ENCODE measurements around the gene NLRP3. TPM values are rescaled to one million over a fixed set of nuclear protein-coding genes. Genes with fewer than 3 reads are reported as not detected.
A peak's percentile ranks its signal among the peaks of the same experiment; 100 is the strongest.

Gene NLRP3
- total and polyA plus RNA-seq, 5 experiments from 2014 or later = 0.42 to 3.2 (median 2.4) TPM

GRCh38 chr1:247429496-247429895, 13.5 kb downstream of the NLRP3 start:
- H3K27me3 Mint-ChIP-seq = no peaks in the 10 kb centered on the region
- no peaks in the 10 kb centered on the region for H3K9me3 Mint-ChIP-seq
- H3K27ac Mint-ChIP-seq = no peak overlapping the region
- no peak overlapping the region for H3K4me3 Mint-ChIP-seq
- DNase-seq = no peak
- peaks cover 0 to 20% (median 10%) of the 10 kb centered on the region in 4 donors for H3K4me1 Mint-ChIP-seq
- no peak for ATAC-seq
- POLR2A ChIA-PET = no interaction called here
- H3K36me3 Mint-ChIP-seq = peaks cover 8 to 60% (median 38%) of the 10 kb centered on the region in 3 donors

- no peaks in the 10 kb centered on the region for H3K27me3 Mint-ChIP-seq
- POLR2A ChIA-PET = no interaction called here
- no peaks in the 10 kb centered on the region for H3K9me3 Mint-ChIP-seq
- peaks cover 7 to 60% (median 30%) of the 10 kb centered on the region in 3 donors for H3K36me3 Mint-ChIP-seq
- DNase-seq (no peak), ATAC-seq (no peak)
- H3K27ac Mint-ChIP-seq = no peak overlapping the region
- H3K4me3 Mint-ChIP-seq = no peak overlapping the region
- H3K4me1 Mint-ChIP-seq = peaks cover 0 to 20% (median 12%) of the 10 kb centered on the region in 4 donors
Observed at GRCh38 chr1:247430434-247430833, 14.5 kb downstream of the NLRP3 start.

- H3K36me3 Mint-ChIP-seq = peaks cover 0 to 56% (median 21%) of the 10 kb centered on the region in 3 donors
- no peaks in the 10 kb centered on the region for H3K9me3 Mint-ChIP-seq
- H3K27me3 Mint-ChIP-seq = no peaks in the 10 kb centered on the region
- peaks cover 0 to 11% (median 9%) of the 10 kb centered on the region in 4 donors for H3K4me1 Mint-ChIP-seq
- POLR2A ChIA-PET = interaction anchor here (0.5 kb wide), 1 partner anchor 451 kb away, joined by 3 read pairs; no protein-coding TSS in a partner anchor
- no peak overlapping the region for H3K4me3 Mint-ChIP-seq
- no peak for ATAC-seq
- H3K27ac Mint-ChIP-seq = peak overlapping the region in 1 of 10 donors; percentile 58
- DNase-seq = no peak
Observed at GRCh38 chr1:247431643-247432042, 15.7 kb downstream of the NLRP3 start.

- H3K27ac Mint-ChIP-seq = no peak overlapping the region
- no peak overlapping the region for H3K4me3 Mint-ChIP-seq
- POLR2A ChIA-PET = no interaction called here
- no peaks in the 10 kb centered on the region for H3K27me3 Mint-ChIP-seq
- DNase-seq = no peak
- peaks cover 6 to 60% (median 23%) of the 10 kb centered on the region in 3 donors for H3K36me3 Mint-ChIP-seq
- no peak for ATAC-seq
- no peaks in the 10 kb centered on the region for H3K9me3 Mint-ChIP-seq
- H3K4me1 Mint-ChIP-seq = peaks cover 0 to 20% (median 8%) of the 10 kb centered on the region in 4 donors
Observed at GRCh38 chr1:247434005-247434404, 18.0 kb downstream of the NLRP3 start.

GRCh38 chr1:247435030-247435758, 19.2 kb downstream of the NLRP3 start:
- no peak for ATAC-seq

GRCh38 chr1:247435759-247436147, 19.8 kb downstream of the NLRP3 start:
- Mint-ChIP-seq H3K4me3 (no peak overlapping the region), H3K27ac (peak overlapping the region in 1 of 10 donors; percentile 11), H3K36me3 (peaks cover 13 to 56% (median 27%) of the 10 kb centered on the region in 3 donors), H3K9me3 (no peaks in the 10 kb centered on the region), H3K4me1 (peaks cover 0 to 29% (median 6%) of the 10 kb centered on the region in 4 donors), H3K27me3 (no peaks in the 10 kb centered on the region)
- DNase-seq (no peak), ATAC-seq (no peak)
- POLR2A ChIA-PET = no interaction called here

More at GRCh38 chr1:247435030-247435758, 19.2 kb downstream of the NLRP3 start:
- H3K27ac Mint-ChIP-seq = no peak overlapping the region
- no peaks in the 10 kb centered on the region for H3K27me3 Mint-ChIP-seq
- POLR2A ChIA-PET = no interaction called here
- H3K4me1 Mint-ChIP-seq = peaks cover 0 to 24% (median 7%) of the 10 kb centered on the region in 4 donors
- peaks cover 7 to 53% (median 27%) of the 10 kb centered on the region in 3 donors for H3K36me3 Mint-ChIP-seq
- no peak for DNase-seq
- H3K9me3 Mint-ChIP-seq = no peaks in the 10 kb centered on the region
- H3K4me3 Mint-ChIP-seq = no peak overlapping the region

GRCh38 chr1:247437551-247438505, 21.9 kb downstream of the NLRP3 start:
- ATAC-seq (no peak), DNase-seq (no peak)
- Mint-ChIP-seq H3K4me3 (no peak overlapping the region), H3K9me3 (no peaks in the 10 kb centered on the region), H3K27ac (peak overlapping the region in 2 of 10 donors; percentile 12 to 44), H3K27me3 (no peaks in the 10 kb centered on the region), H3K4me1 (peaks cover 0 to 31% (median 2%) of the 10 kb centered on the region in 4 donors), H3K36me3 (peaks cover 15 to 56% (median 27%) of the 10 kb centered on the region in 3 donors)
- POLR2A ChIA-PET = no interaction called here

GRCh38 chr1:247440001-247440620, 24.1 kb downstream of the NLRP3 start:
- Mint-ChIP-seq H3K27me3 (no peaks in the 10 kb centered on the region), H3K4me1 (peaks cover 0 to 28% (median 0%) of the 10 kb centered on the region in 4 donors), H3K4me3 (no peak overlapping the region), H3K27ac (no peak overlapping the region), H3K9me3 (no peaks in the 10 kb centered on the region), H3K36me3 (peaks cover 19 to 62% (median 35%) of the 10 kb centered on the region in 3 donors)
- ATAC-seq = peak in 1 of 2 donors; percentile 65
- POLR2A ChIA-PET = no interaction called here
- no peak for DNase-seq

GRCh38 chr1:247441606-247442005, 25.6 kb downstream of the NLRP3 start:
- no peak overlapping the region for H3K4me3 Mint-ChIP-seq
- DNase-seq = no peak
- H3K36me3 Mint-ChIP-seq = peaks cover 32 to 66% (median 46%) of the 10 kb centered on the region in 3 donors
- POLR2A ChIA-PET = no interaction called here
- no peaks in the 10 kb centered on the region for H3K27me3 Mint-ChIP-seq
- H3K27ac Mint-ChIP-seq = no peak overlapping the region
- no peaks in the 10 kb centered on the region for H3K9me3 Mint-ChIP-seq
- H3K4me1 Mint-ChIP-seq = peaks cover 0 to 30% (median 0%) of the 10 kb centered on the region in 4 donors
- ATAC-seq = no peak

GRCh38 chr1:247442164-247442563, 26.2 kb downstream of the NLRP3 start:
- Mint-ChIP-seq H3K4me1 (peaks cover 0 to 30% (median 0%) of the 10 kb centered on the region in 4 donors), H3K27ac (peak overlapping the region in 1 of 10 donors; percentile 4), H3K27me3 (no peaks in the 10 kb centered on the region), H3K4me3 (no peak overlapping the region), H3K36me3 (peaks cover 34 to 70% (median 51%) of the 10 kb centered on the region in 3 donors), H3K9me3 (no peaks in the 10 kb centered on the region)
- ATAC-seq (no peak), DNase-seq (no peak)
- POLR2A ChIA-PET = no interaction called here

GRCh38 chr1:247443641-247444040, 27.7 kb downstream of the NLRP3 start:
- ATAC-seq = no peak
- H3K4me3 Mint-ChIP-seq = no peak overlapping the region
- no peak for DNase-seq
- POLR2A ChIA-PET = no interaction called here
- H3K27ac Mint-ChIP-seq = peak overlapping the region in 1 of 10 donors; percentile 65
- peaks cover 28 to 74% (median 53%) of the 10 kb centered on the region in 3 donors for H3K36me3 Mint-ChIP-seq
- H3K9me3 Mint-ChIP-seq = no peaks in the 10 kb centered on the region
- H3K27me3 Mint-ChIP-seq = no peaks in the 10 kb centered on the region
- peaks cover 0 to 21% (median 0%) of the 10 kb centered on the region in 4 donors for H3K4me1 Mint-ChIP-seq

GRCh38 chr1:247444571-247444970, 28.6 kb downstream of the NLRP3 start:
- peaks cover 28 to 71% (median 48%) of the 10 kb centered on the region in 3 donors for H3K36me3 Mint-ChIP-seq

More at GRCh38 chr1:247444571-247444970, 28.6 kb downstream of the NLRP3 start:
- Mint-ChIP-seq H3K4me1 (peaks cover 0 to 16% (median 0%) of the 10 kb centered on the region in 4 donors), H3K27me3 (no peaks in the 10 kb centered on the region), H3K4me3 (no peak overlapping the region), H3K9me3 (no peaks in the 10 kb centered on the region), H3K27ac (no peak overlapping the region)
- ATAC-seq (no peak), DNase-seq (no peak)
- POLR2A ChIA-PET = no interaction called here

Measured in naive thymus-derived CD8-positive, alpha-beta T cell (primary cell).